MM.1S (cell line): ENCODE measurements around the gene MRPL43.

Experiments
- DNase-seq: peaks from one replicate; pipeline ENCODE4 v3.0.0-alpha.2; 2015
- H2AFZ ChIP-seq: fragments of 300-600 bp; sonication (generic); 2 replicates; pipeline ENCODE4 v1.6.0; 2016; ENCODE audit warnings: antibody characterized with exemption, low read length
- H3F3A ChIP-seq: fragments of 300-600 bp; sonication (generic); 2 replicates; pipeline ENCODE4 v1.6.1; 2016; ENCODE audit warnings: mild to moderate bottlenecking, antibody characterized with exemption, low read length, moderate library complexity, mixed read lengths; ENCODE audit not compliant: insufficient read depth
- H3K27ac ChIP-seq: fragments of 300-600 bp; sonication (generic); 2 replicates; pipeline ENCODE4 v1.5.1; 2016; ENCODE audit warnings: mild to moderate bottlenecking, low read length
- H3K27me3 ChIP-seq: fragments of 300-600 bp; sonication (generic); replicated peaks from 2 replicates; pipeline ENCODE4 v1.6.0; 2016; ENCODE audit warnings: low read length; ENCODE audit not compliant: insufficient read depth
- H3K36me3 ChIP-seq: fragments of 300-600 bp; sonication (generic); replicated peaks from 2 replicates; pipeline ENCODE4 v1.6.1; 2016; ENCODE audit warnings: mild to moderate bottlenecking, low read length, mixed read lengths; ENCODE audit not compliant: insufficient read depth
- H3K4me1 ChIP-seq: fragments of 300-600 bp; sonication (generic); 2 replicates; pipeline ENCODE4 v1.6.1; 2016; ENCODE audit warnings: low read length, mixed read lengths
- H3K4me2 ChIP-seq: fragments of 300-600 bp; sonication (generic); 2 replicates; pipeline ENCODE4 v1.6.0; 2016; ENCODE audit warnings: low read depth, low read length
- H3K4me3 ChIP-seq: fragments of 300-600 bp; sonication (generic); 2 replicates; pipeline ENCODE4 v1.5.1; 2016; ENCODE audit warnings: low read length, mixed read lengths
- H3K79me2 ChIP-seq: fragments of 300-600 bp; sonication (generic); 2 replicates; pipeline ENCODE4 v1.6.1; 2016; ENCODE audit warnings: mixed run types, low read length, mixed read lengths
- H3K9ac ChIP-seq: fragments of 300-600 bp; sonication (generic); 2 replicates; pipeline ENCODE4 v1.6.1; 2016; ENCODE audit warnings: low read length, mixed read lengths
- H3K9me2 ChIP-seq: fragments of 300-600 bp; sonication (generic); replicated peaks from 2 replicates; pipeline ENCODE4 v1.6.1; 2016; ENCODE audit warnings: mild to moderate bottlenecking, low read length, mixed read lengths; ENCODE audit not compliant: insufficient read depth
- H3K9me3 ChIP-seq: fragments of 300-600 bp; sonication (generic); replicated peaks from 2 replicates; pipeline ENCODE4 v1.6.1; 2016; ENCODE audit warnings: mild to moderate bottlenecking, low read length, mixed read lengths; ENCODE audit not compliant: insufficient read depth
- H4K20me1 ChIP-seq: fragments of 300-600 bp; sonication (generic); 2 replicates; pipeline ENCODE4 v1.6.1; 2016; ENCODE audit warnings: mild to moderate bottlenecking, low read length, moderate library complexity, mixed read lengths; ENCODE audit not compliant: insufficient read depth
- CTCF ChIP-seq: fragments of 300-600 bp; sonication (generic); IDR thresholded peaks from 2 replicates; pipeline ENCODE4 v1.5.1; 2016; ENCODE audit warnings: antibody characterized with exemption, low read length, mixed read lengths
- EZH2 ChIP-seq: fragments of 300-600 bp; sonication (generic); optimal IDR thresholded peaks from 2 replicates; pipeline ENCODE3; 2017; ENCODE audit warnings: low read depth, mild to moderate bottlenecking, antibody characterized with exemption, low read length, mixed read lengths
- EZH2phosphoT487 ChIP-seq: fragments of 300-600 bp; sonication (generic); IDR thresholded peaks from 2 replicates; pipeline ENCODE4 v1.6.1; 2018; ENCODE audit warnings: antibody characterized with exemption, low read length

Gene MRPL43

DNA sequence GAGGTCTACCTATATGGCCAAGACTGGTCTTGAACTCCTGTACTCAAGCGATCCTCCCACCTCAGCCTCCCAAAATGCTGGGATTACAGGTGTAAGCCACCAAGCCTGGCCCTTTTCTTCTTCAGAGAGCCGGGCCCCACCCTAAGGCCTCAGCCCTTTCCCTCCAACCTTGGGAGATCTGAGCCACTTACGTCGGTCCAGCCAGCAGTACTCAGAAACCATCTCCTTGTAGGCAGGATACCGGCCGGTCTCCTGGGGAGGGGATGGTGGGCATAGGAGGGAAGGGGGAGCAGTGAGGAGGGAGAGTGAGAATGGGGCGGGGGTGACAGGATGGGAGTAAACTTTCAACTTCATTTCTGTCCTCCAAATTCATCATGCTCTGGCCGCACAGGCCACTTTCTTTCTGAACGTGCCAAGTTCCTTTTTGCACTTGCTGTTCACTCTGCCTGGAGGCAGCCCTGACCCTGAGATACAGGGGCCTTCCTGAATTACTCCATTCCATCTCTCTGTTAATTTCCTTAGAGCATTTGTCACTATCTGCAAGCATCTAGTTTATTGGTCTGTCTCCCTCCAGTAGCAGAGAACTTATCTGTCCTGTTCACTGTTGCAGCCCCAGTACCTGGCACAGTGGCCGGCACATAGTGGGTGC, 33.3 kb upstream of the MRPL43 start:
- H3K9me3 ChIP-seq = no peaks in the 10 kb centered on the region
- TF ChIP-seq EZH2 (no peak), EZH2phosphoT487 (no peak), CTCF (no peak)

DNA sequence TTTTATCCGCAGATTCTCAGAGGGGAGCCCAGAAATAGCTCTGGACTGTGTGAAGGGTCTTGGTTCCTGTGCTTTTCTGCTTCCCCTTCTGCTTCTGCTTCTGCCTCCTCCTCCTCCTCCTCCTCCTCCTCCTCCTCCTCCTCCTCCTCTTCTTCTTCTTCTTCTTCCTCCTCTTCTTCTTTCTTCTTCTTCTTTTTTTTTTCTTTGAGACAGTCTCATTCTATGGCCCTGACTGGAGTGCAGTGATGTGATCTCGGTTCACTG, 32.1 kb upstream of the MRPL43 start:
- no peaks in the 10 kb centered on the region for H3K9me3 ChIP-seq
- H2AFZ ChIP-seq = no peak overlapping the region
- no peaks in the 10 kb centered on the region for H4K20me1 ChIP-seq
- H3K36me3 ChIP-seq = no peaks in the 10 kb centered on the region
- peaks cover 42% of the 10 kb centered on the region for H3K27me3 ChIP-seq
- H3K4me2 ChIP-seq = no peak overlapping the region
- no peaks in the 10 kb centered on the region for H3K79me2 ChIP-seq
- no peaks in the 10 kb centered on the region for H3F3A ChIP-seq
- no peaks in the 10 kb centered on the region for H3K9me2 ChIP-seq
- no peak overlapping the region for H3K4me3 ChIP-seq
- TF ChIP-seq EZH2 = no peak
- TF ChIP-seq EZH2phosphoT487 = no peak
- TF ChIP-seq CTCF = no peak
- no peaks in the 10 kb centered on the region for H3K4me1 ChIP-seq
- H3K9ac ChIP-seq = no peak overlapping the region
- no peak overlapping the region for H3K27ac ChIP-seq
- DNase-seq = no peak

More for the DNA sequence above, 33.3 kb upstream of the MRPL43 start:
- Histone ChIP-seq H3K4me2 (no peak overlapping the region), H3K27me3 (peaks cover 39% of the 10 kb centered on the region), H3K27ac (no peak overlapping the region), H3F3A (no peaks in the 10 kb centered on the region), H3K9ac (no peak overlapping the region), H3K79me2 (no peaks in the 10 kb centered on the region), H3K4me3 (no peak overlapping the region), H3K4me1 (no peaks in the 10 kb centered on the region), H4K20me1 (no peaks in the 10 kb centered on the region), H3K9me2 (no peaks in the 10 kb centered on the region), H2AFZ (no peak overlapping the region), H3K36me3 (no peaks in the 10 kb centered on the region)
- DNase-seq = no peak

DNA sequence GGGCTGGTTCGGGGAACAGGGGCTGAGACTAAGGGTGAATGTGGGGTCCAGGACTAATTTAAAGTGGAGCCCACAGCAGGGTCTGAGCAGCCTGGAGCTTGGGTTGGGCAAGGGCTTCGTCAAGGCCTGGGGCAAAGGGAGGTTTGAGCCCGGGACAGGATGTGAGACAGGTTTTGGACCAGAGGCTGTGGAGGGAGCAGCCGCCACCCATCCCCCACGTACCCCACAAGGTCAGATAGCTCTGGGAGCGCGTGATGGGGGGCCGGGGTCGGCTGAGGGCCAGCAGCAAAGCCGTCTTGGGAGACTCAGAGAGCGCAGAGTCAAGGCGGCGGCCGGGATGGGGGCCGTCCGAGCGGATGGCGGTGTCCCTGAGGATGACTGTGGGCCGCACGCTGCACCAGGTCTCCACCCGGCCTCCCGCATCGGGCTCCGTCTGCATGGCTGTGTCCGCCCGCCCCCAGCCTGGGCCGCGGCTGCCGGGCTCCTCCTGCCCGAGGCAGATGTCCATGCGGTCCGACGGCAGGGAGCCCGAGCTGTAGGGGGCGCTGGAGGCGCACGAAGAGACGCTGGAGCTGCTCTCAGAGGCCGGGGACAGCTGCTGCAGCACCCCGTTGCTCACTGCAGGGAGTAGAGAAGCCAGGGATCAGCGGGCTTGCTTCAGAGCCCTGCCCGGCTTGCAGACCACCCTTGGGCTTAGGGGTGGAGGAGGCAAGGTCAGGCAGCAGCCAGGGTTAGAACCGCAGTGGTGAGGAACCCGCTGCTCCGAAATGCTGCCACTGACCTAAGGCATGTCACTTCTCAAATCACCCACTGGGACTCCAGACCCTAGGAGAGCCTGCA, 31.5 kb upstream of the MRPL43 start:
- no peak overlapping the region for H2AFZ ChIP-seq
- no peaks in the 10 kb centered on the region for H3K79me2 ChIP-seq
- DNase-seq = peak; percentile 68
- no peaks in the 10 kb centered on the region for H3F3A ChIP-seq
- peak overlapping the region; percentile 31; the same call in 1 of the 2 replicates for H3K4me2 ChIP-seq
- no peaks in the 10 kb centered on the region for H3K9me2 ChIP-seq
- no peaks in the 10 kb centered on the region for H3K9me3 ChIP-seq
- H3K27me3 ChIP-seq = peaks cover 42% of the 10 kb centered on the region
- no peak overlapping the region; the same call in 1 of the 2 replicates for H3K4me3 ChIP-seq
- 0 out of 2 replicates have a peak, but pooled peaks cover 3% of the 10 kb centered on the region for H3K4me1 ChIP-seq
- H3K36me3 ChIP-seq = no peaks in the 10 kb centered on the region
- no peak overlapping the region for H3K27ac ChIP-seq
- no peak overlapping the region for H3K9ac ChIP-seq
- TF ChIP-seq EZH2 (no peak), CTCF (peak; percentile 76)
- H4K20me1 ChIP-seq = no peaks in the 10 kb centered on the region
